GM19099 (cell line): ENCODE data around the gene RIMBP2.

Experiments
- POLR2A ChIP-seq: IDR thresholded peaks from 3 replicates; pipeline ENCODE4 v1.6.1; 2011; ENCODE audit warnings: low read depth; ENCODE audit not compliant: insufficient read length; ENCODE audit errors: extremely low read depth

The RIMBP2 gene

DNA sequence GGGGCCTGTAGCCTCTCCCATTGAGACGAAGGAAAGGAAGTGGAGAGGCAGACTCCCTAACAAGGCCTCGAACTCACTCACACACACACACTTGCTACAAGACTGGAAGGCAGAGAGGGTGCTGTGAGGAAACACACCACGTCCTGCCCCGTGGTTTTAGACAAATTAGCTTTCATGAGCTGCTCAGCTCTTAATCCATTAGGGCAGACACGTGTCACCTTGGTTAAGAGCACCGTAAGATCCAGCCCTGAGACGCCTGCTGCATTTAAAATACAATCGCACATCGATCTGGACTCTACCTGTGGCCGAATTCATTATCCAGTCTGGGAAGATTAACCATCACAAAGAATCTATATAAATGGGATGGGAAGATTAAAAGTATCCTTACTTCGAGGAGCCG lies 72.0 kb downstream of the RIMBP2 start:
- TF ChIP-seq POLR2A = no peak

- TF ChIP-seq POLR2A = no peak
Observed at GRCh38 chr12:130642856-130643255, 73.2 kb downstream of the RIMBP2 start.

DNA sequence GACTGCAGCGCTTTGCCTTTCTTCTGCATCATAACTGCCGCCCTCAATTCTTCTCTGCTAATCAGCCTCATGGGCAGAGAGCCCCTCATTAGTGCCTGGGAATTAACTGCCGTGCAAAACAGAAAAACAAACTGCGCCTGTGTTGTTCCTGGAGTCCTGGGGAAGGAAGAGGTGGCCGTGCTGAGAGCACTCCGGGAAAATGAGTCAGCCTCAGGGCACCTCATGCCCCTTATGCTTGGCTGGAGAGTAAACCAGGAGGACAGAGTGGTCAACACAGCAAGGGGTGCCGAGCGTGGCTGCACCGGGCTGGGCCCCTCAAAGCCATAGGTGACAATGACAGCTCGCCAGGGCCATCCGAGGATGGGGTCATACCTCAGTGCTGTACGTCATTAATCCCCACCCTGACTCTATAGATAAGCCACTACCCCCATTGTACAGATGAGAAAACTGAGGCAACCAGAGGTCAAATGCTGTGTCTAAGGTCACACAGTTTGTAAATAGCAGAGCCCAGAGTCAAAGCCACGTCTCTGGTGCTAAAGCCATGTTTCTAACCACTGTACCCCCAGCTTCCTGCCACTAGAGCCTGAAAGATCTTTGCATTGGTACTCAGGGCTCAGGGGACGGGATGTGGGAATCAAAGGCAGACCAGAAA lies 74.4 kb downstream of the RIMBP2 start:
- no peak for TF ChIP-seq POLR2A

GRCh38 chr12:130640901-130641300 lies 75.2 kb downstream of the RIMBP2 start:
- no peak for TF ChIP-seq POLR2A

DNA sequence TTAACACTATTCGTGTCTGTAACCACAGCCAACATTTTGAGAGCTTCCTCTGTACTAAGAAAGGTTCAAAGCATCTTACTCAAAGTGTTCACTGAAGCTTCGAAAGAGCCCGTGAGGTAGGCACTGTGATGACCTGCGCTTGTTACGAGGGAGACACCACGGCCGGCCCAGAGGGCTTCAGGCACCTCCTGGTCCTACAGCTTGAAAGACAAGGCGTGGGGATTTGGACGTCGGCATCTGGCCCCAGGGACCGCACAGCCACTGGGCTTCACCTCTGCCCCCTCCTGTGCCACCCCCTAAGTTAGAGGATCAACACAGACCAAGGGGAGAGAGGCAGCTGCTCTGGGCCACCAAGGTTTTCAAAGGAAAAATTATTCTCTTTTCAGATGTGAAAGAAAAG lies 75.6 kb downstream of the RIMBP2 start:
- no peak for TF ChIP-seq POLR2A

- TF ChIP-seq POLR2A = no peak
Observed at GRCh38 chr12:130639476-130640424, 76.3 kb downstream of the RIMBP2 start.

DNA sequence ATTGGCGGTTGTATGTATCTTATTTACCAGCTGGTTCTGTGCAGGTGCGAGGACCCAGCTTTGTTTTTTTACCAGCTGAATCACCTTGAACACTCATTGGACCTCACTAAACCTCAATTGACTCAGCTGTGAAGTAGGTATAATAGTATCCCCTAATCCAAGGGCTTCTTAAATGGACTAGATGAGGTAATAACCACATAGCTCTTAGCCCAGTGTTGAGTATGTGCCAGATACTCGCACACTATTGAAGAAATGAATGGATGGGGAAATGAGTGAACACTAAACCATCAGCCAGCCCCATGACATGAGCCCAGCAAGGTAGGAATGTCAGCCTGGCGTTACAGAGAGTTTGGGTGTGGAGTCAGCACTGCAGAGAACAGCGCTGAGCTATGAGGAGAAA lies 79.7 kb downstream of the RIMBP2 start:
- no peak for TF ChIP-seq POLR2A

DNA sequence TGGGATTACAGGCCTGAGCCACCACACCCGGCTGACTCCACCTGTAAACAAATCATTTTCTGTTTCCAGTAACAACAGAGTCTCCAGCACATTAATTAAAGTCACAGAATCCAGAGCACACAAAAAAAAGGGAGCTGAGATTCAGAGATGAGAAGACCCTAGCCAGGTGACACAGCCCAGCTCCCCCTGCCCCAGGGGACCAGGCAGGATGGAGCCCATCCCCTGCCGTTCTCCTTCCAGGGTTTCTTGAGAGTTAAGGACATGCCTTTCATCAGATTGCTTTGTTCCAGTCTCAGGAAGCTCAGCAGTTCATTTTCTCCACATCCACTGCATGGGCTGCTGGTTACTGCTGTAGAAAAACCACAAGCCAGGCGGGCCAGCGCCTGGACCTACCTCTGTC lies 81.2 kb downstream of the RIMBP2 start:
- no peak for TF ChIP-seq POLR2A

DNA sequence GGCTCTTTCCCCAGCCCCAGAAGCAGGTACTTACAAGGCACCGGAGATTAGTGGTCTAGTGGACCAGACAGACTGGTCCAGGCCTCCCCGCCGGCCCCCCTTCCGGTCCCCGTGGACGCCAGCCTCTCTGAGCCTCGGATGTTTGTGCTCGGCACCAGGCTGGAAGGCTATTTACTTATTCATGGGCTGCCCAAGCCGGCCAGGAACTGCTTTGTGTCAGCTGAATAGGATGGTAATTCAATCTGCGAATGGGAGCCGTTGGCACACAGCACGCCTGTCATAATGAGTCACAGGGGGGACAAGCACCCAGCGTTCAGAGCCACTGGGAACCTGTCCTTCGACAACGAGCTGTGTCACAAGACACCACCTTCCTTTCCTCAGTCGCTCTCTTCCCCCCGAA lies 82.3 kb downstream of the RIMBP2 start:
- TF ChIP-seq POLR2A = no peak

- TF ChIP-seq POLR2A = no peak
Observed at GRCh38 chr12:130632642-130633041, 83.5 kb downstream of the RIMBP2 start.

- no peak for TF ChIP-seq POLR2A
Observed at GRCh38 chr12:130628304-130628703, 87.8 kb downstream of the RIMBP2 start.

- TF ChIP-seq POLR2A = no peak
Observed at GRCh38 chr12:130627175-130627574, 88.9 kb downstream of the RIMBP2 start.

DNA sequence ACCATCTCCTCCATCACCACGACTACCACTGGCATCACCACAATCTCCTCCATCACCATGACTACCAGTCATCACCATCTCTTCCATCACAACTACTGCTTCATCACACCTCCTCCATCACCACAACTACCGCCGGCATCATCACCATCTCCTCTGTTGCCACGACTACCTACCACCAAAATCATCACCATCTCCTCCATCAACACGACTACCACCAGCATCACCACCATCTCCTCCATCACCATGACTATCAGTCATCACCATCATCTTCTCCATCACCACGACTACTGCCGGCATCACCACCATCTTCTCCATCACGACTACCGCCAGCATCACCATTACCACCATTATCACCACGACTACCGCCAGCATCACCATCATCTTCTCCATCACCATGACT lies 89.5 kb downstream of the RIMBP2 start:
- no peak for TF ChIP-seq POLR2A

DNA sequence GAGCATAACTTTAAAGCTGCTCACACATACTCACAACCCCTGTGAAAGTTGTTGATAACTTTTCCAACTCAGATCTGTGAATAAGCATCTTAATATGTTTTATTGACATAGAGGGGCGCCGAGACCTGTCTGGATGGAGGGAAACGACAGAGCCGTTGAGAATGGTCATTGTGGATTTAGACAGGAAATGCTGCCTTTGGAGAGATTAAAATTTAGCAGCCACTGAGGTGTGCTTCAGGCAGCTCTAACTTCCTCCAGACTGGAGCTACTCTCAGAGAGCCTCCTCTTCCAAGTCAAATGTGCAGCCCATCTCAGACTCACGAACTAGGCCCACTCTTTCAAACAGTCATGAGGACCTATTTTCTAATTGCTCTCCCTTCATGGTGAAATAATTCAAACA lies 90.9 kb downstream of the RIMBP2 start:
- TF ChIP-seq POLR2A = no peak

DNA sequence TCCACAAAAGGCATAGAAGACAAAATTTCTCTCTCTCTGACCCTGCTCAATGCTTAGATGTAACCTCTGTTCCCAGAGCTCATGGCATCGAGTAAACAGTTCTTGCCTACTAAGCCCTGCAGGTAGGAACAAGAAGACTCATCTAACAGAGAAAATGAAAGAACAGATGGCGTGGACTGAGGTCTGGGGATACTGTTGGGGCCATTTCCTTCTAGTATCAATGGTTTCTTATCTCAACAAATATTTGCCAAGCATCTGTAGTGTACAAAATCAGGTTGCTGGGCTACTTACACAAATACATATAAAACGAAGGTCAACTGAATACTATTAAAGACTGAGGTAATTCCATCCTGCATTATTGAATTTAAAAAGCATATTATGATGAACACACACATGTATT lies 93.3 kb downstream of the RIMBP2 start:
- TF ChIP-seq POLR2A = no peak

- TF ChIP-seq POLR2A = no peak
Observed at GRCh38 chr12:130621696-130622298, 94.3 kb downstream of the RIMBP2 start.
